ENCODE results near the gene MBD2. TPM values are rescaled to one million over a fixed set of nuclear protein-coding genes. Genes with fewer than 3 reads are reported as not detected.

The MBD2 gene
- polyA plus RNA-seq, 1 donor from 2014 or later = 12.3 TPM

DNA sequence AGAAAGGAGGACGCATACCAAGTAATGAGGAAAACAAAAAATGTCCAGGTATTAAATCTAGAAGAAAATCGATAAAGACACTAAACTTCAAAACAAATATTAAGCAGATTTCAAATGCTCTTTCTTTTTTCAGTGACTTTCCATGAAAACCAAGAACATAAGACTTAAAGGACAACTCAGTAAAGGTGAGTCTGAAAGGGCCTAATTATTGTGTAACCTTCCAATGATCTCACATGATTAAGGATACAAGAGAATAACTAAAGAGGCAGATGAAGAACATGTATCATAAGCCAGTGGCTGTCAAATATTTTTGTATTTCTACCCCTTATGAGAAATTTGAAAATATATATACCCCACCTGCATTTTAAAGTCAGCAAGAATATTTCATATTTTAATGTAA lies 30.7 kb downstream of the MBD2 start:
- peaks cover 9 to 23% (median 9%) of the 10 kb centered on the region in 3 donors for H3K4me1 Mint-ChIP-seq
- no peaks in the 10 kb centered on the region for H3K27me3 Mint-ChIP-seq
- H3K4me3 Mint-ChIP-seq = no peak overlapping the region
- H3K36me3 Mint-ChIP-seq = peaks cover 4% of the 10 kb centered on the region
- no peaks in the 10 kb centered on the region for H3K9me3 Mint-ChIP-seq
- no peak overlapping the region for H3K27ac Mint-ChIP-seq

DNA sequence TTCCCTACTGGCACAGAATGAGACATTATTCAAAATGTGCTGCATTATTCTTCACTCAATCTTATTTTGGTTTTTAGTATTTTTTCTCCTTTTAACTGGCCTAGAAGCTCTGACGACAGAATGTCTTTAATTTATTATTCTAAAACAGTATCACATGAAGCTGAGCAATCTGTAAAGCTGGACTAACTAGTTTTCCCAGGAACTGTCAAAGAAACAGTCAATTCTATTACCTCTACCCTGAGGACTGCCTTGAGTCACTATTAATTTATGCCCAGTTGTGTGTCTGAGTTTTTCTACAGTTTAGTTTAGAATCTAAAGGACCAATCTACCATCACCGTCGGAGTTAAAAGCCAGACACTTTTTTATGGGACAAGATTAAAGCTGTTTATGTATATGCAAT lies 31.6 kb downstream of the MBD2 start:
- Mint-ChIP-seq H3K27me3 (no peaks in the 10 kb centered on the region), H3K4me3 (no peak overlapping the region), H3K27ac (peak overlapping the region in 1 of 3 donors; percentile 16), H3K4me1 (peaks cover 7 to 22% (median 9%) of the 10 kb centered on the region in 3 donors), H3K9me3 (no peaks in the 10 kb centered on the region), H3K36me3 (peaks cover 3% of the 10 kb centered on the region)

DNA sequence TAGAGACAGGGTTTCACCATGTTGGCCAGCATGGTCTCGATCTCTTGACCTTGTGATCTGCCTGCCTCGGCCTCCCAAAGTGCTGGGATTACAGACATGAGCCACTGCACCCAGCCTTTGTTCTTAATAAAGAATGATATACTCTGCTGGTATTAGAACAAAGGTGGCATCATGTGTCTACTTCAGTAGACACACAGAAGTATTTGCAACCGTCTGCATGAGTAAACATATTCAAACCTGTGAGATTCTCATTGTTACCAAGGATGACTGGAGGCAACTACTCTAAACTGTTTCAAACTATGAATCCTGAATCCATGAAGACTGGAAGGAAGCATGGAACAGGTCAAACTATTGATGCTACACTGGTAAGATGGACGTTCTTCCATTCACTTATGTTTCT lies 32.1 kb downstream of the MBD2 start:
- peak overlapping the region in 1 of 3 donors; percentile 16 for H3K27ac Mint-ChIP-seq
- peaks cover 4 to 17% (median 6%) of the 10 kb centered on the region in 3 donors for H3K4me1 Mint-ChIP-seq
- no peaks in the 10 kb centered on the region for H3K9me3 Mint-ChIP-seq
- peaks cover 3% of the 10 kb centered on the region for H3K36me3 Mint-ChIP-seq
- H3K27me3 Mint-ChIP-seq = no peaks in the 10 kb centered on the region
- no peak overlapping the region for H3K4me3 Mint-ChIP-seq

DNA sequence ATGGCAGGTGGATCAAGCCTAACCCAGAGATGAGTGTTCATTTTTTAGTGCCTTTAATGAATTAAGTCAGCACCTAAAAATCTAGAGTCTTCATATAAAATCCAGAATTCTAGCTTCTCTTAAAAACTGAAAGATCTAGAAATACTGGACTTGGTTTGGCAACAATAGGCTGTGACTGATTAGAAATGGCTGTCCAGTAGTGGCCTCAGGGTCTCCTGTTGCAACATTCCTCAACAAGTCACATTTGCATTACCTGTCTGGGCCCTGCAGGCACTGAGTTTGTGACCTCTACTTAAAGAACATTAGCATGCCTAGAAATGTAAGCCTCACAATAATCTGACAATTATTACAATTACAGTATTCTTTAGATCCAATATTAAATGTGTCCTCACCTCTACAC lies 33.1 kb downstream of the MBD2 start:
- peaks cover 3% of the 10 kb centered on the region for H3K36me3 Mint-ChIP-seq
- peaks cover 0 to 8% (median 4%) of the 10 kb centered on the region in 3 donors for H3K4me1 Mint-ChIP-seq
- no peak overlapping the region for H3K27ac Mint-ChIP-seq
- no peak overlapping the region for H3K4me3 Mint-ChIP-seq
- no peaks in the 10 kb centered on the region for H3K9me3 Mint-ChIP-seq
- H3K27me3 Mint-ChIP-seq = no peaks in the 10 kb centered on the region

DNA sequence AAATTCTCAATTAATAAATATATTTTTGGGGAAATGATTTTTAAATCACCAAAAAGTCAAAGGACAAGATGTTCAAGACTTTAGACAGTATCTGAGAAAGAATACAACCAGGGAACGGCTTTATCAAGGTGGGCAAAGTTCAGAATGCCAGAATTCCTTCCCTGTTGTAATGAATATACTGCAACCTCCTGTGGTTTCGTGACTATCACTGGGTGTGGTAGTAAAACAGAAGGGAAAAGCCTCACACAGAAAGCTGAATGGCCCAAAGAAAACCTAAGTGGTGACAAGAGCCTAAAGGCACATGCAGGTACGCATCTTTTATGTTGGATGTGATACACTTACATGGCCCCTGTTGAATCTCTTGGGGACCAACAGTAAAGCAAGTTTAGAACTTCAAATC lies 37.1 kb downstream of the MBD2 start:
- Mint-ChIP-seq H3K4me3 (no peak overlapping the region), H3K9me3 (no peaks in the 10 kb centered on the region), H3K27ac (no peak overlapping the region), H3K36me3 (no peaks in the 10 kb centered on the region), H3K4me1 (peaks cover 0 to 3% (median 0%) of the 10 kb centered on the region in 3 donors), H3K27me3 (no peaks in the 10 kb centered on the region)

DNA sequence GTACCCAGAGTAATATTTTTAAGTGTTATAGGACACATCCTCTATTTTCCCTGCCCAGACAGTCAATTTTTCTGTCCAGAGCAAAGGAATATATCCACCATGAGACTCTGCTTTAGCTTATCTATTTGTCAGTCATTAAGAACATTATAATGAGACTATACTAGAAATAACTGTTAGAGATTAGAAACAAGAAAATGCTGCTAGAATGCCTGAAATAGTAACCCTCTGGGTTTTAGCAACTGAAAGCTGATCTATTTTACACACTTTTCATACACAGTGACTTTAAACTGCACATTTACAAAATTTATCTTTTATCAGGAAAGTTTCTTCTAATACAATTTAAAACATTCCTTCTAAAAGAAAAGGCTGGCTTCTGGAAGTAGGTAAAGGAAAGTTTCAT lies 39.6 kb downstream of the MBD2 start:
- Mint-ChIP-seq H3K4me1 (peaks cover 1 to 4% (median 1%) of the 10 kb centered on the region in 3 donors), H3K4me3 (peak overlapping the region in 1 of 4 donors; percentile 49), H3K9me3 (no peaks in the 10 kb centered on the region), H3K36me3 (no peaks in the 10 kb centered on the region), H3K27ac (peak overlapping the region in 1 of 3 donors; percentile 23), H3K27me3 (no peaks in the 10 kb centered on the region)

DNA sequence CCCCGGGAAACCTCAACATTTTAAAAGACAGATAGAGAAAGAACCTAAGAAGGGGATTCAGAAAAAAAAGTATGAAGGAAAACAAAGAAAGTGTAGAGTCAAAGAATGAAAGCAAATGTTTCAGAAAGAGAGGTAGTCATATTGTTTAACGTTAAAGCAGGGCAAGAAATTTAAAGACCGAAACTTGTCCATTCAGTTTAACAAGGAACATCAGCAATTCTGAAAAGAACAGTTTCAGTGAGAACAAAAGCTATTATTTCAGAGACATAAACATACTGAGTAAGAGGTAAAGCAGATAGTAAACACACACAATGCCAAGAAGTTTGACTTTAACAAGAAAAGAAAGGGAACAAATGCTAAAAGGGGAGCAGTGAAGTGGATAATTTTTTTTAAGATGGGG lies 41.1 kb downstream of the MBD2 start:
- no peak overlapping the region for H3K4me3 Mint-ChIP-seq
- H3K36me3 Mint-ChIP-seq = peaks cover 1% of the 10 kb centered on the region
- no peaks in the 10 kb centered on the region for H3K27me3 Mint-ChIP-seq
- no peak overlapping the region for H3K27ac Mint-ChIP-seq
- peaks cover 1 to 4% (median 1%) of the 10 kb centered on the region in 3 donors for H3K4me1 Mint-ChIP-seq
- no peaks in the 10 kb centered on the region for H3K9me3 Mint-ChIP-seq

DNA sequence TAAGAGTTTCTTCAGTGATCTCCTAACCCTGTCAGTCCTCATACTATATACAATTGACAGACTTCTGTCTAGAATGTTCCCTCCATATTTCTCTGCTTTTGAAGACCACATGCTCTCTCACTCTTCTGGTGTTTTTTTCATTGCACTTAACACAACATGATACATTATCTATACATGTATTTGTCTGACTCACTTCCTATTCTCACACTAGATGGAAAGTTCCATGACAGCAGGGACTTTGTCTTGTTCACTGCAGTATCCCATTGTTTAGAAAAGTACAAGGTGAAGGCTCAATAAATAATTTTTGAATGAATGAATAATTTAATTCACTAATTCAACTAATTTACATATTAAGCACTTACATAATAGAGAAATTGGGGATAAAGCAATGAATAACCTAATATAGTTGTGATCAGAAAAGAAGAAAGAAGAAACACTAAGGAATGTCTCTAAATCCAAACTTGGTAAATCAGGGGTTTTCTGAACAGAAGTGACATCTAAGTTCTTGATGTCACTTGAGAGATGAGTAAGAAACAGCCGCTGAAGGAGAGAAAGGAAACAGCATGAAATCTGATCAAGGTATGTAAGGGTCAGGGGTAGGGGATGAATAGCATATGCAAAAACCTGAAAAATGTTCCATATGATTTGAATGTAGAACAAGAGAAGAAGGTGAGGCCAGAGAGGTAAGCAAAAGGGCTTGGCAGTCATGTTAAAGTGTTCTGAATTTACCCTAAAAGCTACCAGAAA lies 42.4 kb downstream of the MBD2 start:
- Mint-ChIP-seq H3K27me3 (no peaks in the 10 kb centered on the region), H3K4me3 (no peak overlapping the region), H3K4me1 (peaks cover 1 to 6% (median 2%) of the 10 kb centered on the region in 3 donors), H3K9me3 (no peaks in the 10 kb centered on the region), H3K27ac (no peak overlapping the region), H3K36me3 (peaks cover 1% of the 10 kb centered on the region)

DNA sequence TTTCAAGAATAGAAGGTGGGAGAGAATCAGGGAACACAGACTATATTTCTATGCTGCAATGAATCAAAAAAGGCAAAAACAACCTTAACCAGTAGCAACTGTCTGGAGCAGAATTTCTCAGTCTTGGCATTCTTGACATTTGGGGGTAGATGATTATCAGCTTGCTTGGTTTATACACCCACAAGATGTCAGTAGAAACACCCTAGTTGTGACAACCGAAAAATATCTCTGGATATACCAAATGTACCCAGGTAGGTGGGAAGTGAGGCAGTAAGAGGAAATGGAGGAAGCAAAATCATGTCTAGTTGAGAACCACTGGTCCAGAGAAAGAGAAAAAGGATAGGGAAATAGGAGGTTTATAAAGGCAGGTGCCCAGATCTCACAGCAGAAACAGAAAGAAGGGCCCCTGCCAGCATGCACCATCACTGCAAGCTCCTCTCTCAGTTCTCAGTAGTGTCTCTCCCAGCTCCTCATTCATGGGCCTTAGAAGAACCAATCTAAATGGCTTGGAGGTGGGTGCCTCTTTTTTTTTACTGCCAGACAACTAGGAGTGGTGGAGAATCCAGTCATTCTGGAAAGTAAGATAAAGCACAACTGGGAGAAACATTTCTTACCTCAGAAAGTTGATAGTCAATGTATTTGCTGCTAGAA lies 50.4 kb downstream of the MBD2 start:
- Mint-ChIP-seq H3K27ac (peak overlapping the region in 2 of 3 donors; percentile 59 to 76), H3K4me3 (no peak overlapping the region), H3K4me1 (peaks cover 6 to 32% (median 12%) of the 10 kb centered on the region in 3 donors), H3K36me3 (peaks cover 4% of the 10 kb centered on the region), H3K9me3 (no peaks in the 10 kb centered on the region), H3K27me3 (no peaks in the 10 kb centered on the region)

DNA sequence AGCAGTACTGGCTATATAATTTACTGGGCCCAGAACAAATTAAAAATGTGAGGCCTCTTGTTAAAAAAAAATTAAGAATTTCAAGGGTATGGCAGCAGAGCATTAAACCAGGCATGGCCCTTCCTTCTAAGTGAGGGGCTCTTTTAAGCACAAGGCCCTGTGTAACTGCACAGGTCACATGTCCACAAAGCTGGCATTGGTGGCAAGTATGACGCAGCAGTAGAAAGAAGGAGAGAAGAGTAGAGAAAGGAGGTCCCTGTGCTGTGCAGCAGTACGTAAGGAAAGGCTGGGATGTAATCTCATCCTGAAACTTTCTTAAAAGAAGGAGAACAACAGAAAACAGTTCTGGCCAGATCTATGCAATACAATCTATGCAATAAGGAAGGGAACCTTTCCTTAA lies 51.2 kb downstream of the MBD2 start:
- peaks cover 4% of the 10 kb centered on the region for H3K36me3 Mint-ChIP-seq
- H3K4me3 Mint-ChIP-seq = no peak overlapping the region
- H3K27ac Mint-ChIP-seq = no peak overlapping the region
- H3K9me3 Mint-ChIP-seq = no peaks in the 10 kb centered on the region
- peaks cover 6 to 32% (median 12%) of the 10 kb centered on the region in 3 donors for H3K4me1 Mint-ChIP-seq
- no peaks in the 10 kb centered on the region for H3K27me3 Mint-ChIP-seq

DNA sequence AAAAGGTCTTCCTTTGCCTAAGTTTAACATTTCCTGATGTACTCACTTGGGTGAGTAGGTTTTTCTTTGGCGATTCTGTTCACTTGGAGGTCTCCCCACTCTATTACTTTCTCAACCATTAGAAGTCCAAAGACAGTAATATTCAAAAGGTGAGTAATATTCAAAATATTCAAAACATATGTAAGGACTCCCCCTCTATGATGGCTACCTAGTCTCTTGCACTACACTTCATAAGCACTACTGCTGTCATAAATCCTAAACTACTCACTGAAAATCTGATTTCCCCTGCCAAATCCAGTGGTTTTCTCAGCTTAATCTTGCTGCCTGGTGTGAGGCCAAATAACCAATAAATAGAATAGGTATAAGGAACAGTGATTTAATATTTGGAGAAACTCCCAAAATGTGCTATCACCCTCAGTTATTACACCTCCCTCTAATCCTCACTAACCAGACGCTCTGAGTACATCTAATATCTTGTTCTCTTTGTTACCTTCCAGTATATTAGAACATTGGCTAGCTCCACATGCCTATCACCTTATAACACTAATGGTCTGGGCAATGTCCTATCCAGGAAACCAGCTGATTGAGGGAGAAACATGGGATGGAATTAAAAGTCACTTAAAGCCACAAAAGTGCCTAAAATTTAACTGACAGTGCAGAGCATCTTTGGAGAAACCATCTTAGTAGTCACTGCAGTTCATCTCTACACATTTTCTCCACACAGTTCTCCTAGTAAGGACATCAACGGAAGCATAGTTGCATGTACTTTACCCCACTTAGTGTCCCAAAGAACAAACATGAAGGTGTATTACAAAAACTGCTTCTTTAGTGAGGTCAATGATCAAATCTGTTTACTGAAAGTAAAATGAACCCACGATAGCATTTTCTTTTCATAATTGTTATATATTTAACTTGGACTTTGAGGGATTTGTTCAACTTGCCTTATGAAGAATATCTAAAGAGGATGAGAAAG lies 54.8 kb downstream of the MBD2 start:
- Mint-ChIP-seq H3K27me3 (no peaks in the 10 kb centered on the region), H3K27ac (no peak overlapping the region), H3K4me3 (no peak overlapping the region), H3K4me1 (peaks cover 2 to 16% (median 6%) of the 10 kb centered on the region in 3 donors), H3K9me3 (no peaks in the 10 kb centered on the region), H3K36me3 (peaks cover 4% of the 10 kb centered on the region)

DNA sequence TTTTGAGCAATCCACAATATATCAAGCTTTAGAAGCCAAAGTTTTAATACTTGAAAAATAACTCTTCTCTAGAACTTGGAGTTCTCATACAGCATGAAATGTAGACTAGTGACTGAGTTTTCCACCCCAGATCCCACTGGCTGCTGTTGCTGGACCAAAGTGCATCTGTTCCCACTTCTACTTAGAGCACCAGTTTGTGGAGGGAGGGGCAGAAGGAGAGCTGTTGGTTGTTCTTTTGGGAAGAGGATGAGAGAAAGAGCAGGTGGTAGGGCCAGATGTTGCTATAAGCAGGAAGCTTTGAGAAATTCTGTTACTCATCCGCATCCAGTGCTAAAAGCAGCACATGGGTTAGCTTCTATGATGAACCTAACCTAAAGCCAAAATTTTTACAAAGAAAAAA lies 59.0 kb downstream of the MBD2 start:
- Mint-ChIP-seq H3K9me3 (no peaks in the 10 kb centered on the region), H3K27me3 (no peaks in the 10 kb centered on the region), H3K4me1 (peaks cover 0 to 10% (median 0%) of the 10 kb centered on the region in 3 donors), H3K27ac (no peak overlapping the region), H3K36me3 (peaks cover 13% of the 10 kb centered on the region), H3K4me3 (no peak overlapping the region)

DNA sequence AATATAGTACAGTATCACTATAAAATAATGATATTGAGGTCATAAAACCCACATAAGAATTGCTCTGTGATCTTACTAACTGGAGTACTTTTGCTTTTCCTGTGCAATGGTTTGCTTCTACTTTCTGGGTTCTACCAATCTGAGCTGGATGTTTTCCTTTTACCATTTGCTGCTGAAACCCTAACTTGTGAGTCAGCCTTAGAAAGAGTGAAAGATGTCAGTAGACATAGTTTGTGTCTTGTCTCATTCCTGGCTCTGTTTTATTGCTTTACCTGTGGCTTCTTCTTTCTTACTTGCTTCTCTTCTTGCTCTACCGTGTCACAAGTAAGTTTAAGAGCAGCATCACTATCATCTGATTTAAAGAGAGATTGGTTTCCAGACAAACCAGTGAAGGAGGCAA lies 61.0 kb downstream of the MBD2 start:
- Mint-ChIP-seq H3K9me3 (no peaks in the 10 kb centered on the region), H3K36me3 (peaks cover 15% of the 10 kb centered on the region), H3K4me3 (no peak overlapping the region), H3K4me1 (peaks cover 0 to 5% (median 0%) of the 10 kb centered on the region in 3 donors), H3K27me3 (no peaks in the 10 kb centered on the region), H3K27ac (no peak overlapping the region)

DNA sequence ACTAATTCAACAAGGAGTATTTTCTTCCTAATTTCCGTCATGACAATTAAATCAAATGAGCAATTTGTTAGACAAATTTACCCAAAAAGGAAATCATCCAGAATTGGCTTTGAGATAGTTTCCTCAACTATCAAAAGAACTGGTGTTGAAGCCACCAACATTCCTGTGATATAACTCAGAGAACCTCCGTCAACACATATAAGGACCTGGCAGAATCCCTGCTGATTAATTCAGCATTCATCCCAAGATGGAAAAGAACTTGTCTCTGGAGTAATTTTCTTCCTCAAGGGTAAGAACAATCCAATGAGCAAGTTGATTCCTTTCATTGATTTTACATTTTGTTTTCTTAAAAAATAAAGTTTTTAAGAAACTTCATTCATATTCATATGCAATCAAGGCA lies 62.0 kb downstream of the MBD2 start:
- H3K27ac Mint-ChIP-seq = no peak overlapping the region
- H3K27me3 Mint-ChIP-seq = no peaks in the 10 kb centered on the region
- no peak overlapping the region for H3K4me3 Mint-ChIP-seq
- H3K9me3 Mint-ChIP-seq = no peaks in the 10 kb centered on the region
- H3K36me3 Mint-ChIP-seq = peaks cover 19% of the 10 kb centered on the region
- peaks cover 0 to 3% (median 2%) of the 10 kb centered on the region in 3 donors for H3K4me1 Mint-ChIP-seq

DNA sequence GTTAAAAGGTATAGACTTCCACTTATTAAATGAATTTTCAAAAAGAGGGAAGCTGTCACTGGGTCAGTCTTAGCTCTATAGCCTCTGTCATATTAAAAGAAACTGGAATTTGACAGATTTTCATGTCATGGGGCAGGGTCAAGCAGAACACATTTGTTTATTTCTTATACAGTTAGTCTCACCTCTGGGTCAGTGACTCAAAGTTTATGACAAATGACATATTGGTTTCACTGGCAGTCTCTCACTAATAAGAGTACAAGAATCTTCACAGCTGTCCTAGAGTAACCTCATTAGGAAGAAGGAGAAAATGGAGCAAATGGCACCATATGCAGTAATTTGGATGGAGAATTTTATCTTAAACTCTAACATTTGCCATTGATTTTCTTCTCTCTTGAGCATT lies 63.2 kb downstream of the MBD2 start:
- Mint-ChIP-seq H3K27ac (peak overlapping the region in 1 of 3 donors; percentile 23), H3K36me3 (peaks cover 21% of the 10 kb centered on the region), H3K27me3 (no peaks in the 10 kb centered on the region), H3K9me3 (no peaks in the 10 kb centered on the region), H3K4me1 (peaks cover 0 to 2% (median 0%) of the 10 kb centered on the region in 3 donors), H3K4me3 (no peak overlapping the region)

Measured in IgD-negative memory B cell (primary cell).